Measurements from ENCODE around the gene CCDC82.

GRCh38 chr11:96309016-96309642, 80.6 kb downstream of the CCDC82 start:
- no peak for TF ChIP-seq CTCF (conservative IDR thresholded peaks at IDR 0.05)
- no peak for TF ChIP-seq EZH2 (IDR thresholded peaks at IDR 0.05; ENCODE audit: low read depth)
